A673 (cell line): ENCODE results near the gene TTYH3.
"Not testable (repeated sequence)": the region's sequence is repeated elsewhere in the genome, so short reads cannot be mapped to it uniquely, and the experiment has no call there.

Experiments
- CTCF ChIP-seq: fragments of 300-800, 200-600 bp; sonication (generic); conservative IDR thresholded peaks from 2 replicates; pipeline ENCODE4 v1.5.1; 2017; ENCODE audit warnings: low read depth, mild to moderate bottlenecking, antibody characterized with exemption, low read length, moderate library complexity, mixed read lengths
- EZH2 ChIP-seq: fragments of 200-600 bp; sonication (generic); IDR thresholded peaks from 2 replicates; pipeline ENCODE4 v1.6.1; 2017; ENCODE audit warnings: borderline replicate concordance, low read depth, mild to moderate bottlenecking, mixed read lengths, antibody characterized with exemption, low read length; ENCODE audit not compliant: poor library complexity, severe bottlenecking

- TF ChIP-seq EZH2, CTCF: not testable (repeated sequence)
Observed at GRCh38 chr7:2691932-2692439, 60.2 kb downstream of the TTYH3 start.
